ENCODE measurements around the gene FAM170A. TPM values are rescaled to one million over a fixed set of nuclear protein-coding genes. Genes with fewer than 3 reads are reported as not detected.

FAM170A gene
- total RNA-seq, 1 donor from 2014 or later = not detected

- Mint-ChIP-seq H3K27ac (ENCODE audit: unreplicated experiment) (no peak overlapping the region), H3K4me3 (ENCODE audit: unreplicated experiment) (no peak overlapping the region), H3K27me3 (ENCODE audit: low read depth, unreplicated experiment) (no peaks in the 10 kb centered on the region), H3K4me1 (ENCODE audit: low read depth, unreplicated experiment) (no peaks in the 10 kb centered on the region), H3K36me3 (ENCODE audit: low read depth, unreplicated experiment) (no peaks in the 10 kb centered on the region), H3K9me3 (ENCODE audit: unreplicated experiment) (no peaks in the 10 kb centered on the region)
- Histone ChIP-seq H3K79me2 (ENCODE audit: insufficient read depth, low read length) (no peaks in the 10 kb centered on the region), H3K27me3 (ENCODE audit: insufficient read depth, low read length) (no peaks in the 10 kb centered on the region), H4K20me1 (ENCODE audit: insufficient read depth, low read length) (no peaks in the 10 kb centered on the region), H2AFZ (ENCODE audit: low read depth, low read length) (no peak overlapping the region), H3K4me3 (ENCODE audit: insufficient read depth, low read depth, low read length) (no peak overlapping the region), H3K36me3 (ENCODE audit: insufficient read depth, low read length) (no peaks in the 10 kb centered on the region), H3K9ac (ENCODE audit: low read length) (no peak overlapping the region), H3K4me2 (ENCODE audit: low read length) (no peak overlapping the region), H3K27ac (ENCODE audit: low read depth, low read length) (no peak overlapping the region), H3K9me3 (ENCODE audit: insufficient read depth, low read depth, low read length) (no peaks in the 10 kb centered on the region), H3K4me1 (ENCODE audit: insufficient read depth, low read length) (no peaks in the 10 kb centered on the region)
- DNase-seq (ENCODE audit: low read depth) (no peak), FAIRE-seq (no peak)
- TF ChIP-seq EZH2 (IDR thresholded peaks at IDR 0.05; ENCODE audit: insufficient read depth, low read length) = no peak
- TF ChIP-seq, protein P1, sequence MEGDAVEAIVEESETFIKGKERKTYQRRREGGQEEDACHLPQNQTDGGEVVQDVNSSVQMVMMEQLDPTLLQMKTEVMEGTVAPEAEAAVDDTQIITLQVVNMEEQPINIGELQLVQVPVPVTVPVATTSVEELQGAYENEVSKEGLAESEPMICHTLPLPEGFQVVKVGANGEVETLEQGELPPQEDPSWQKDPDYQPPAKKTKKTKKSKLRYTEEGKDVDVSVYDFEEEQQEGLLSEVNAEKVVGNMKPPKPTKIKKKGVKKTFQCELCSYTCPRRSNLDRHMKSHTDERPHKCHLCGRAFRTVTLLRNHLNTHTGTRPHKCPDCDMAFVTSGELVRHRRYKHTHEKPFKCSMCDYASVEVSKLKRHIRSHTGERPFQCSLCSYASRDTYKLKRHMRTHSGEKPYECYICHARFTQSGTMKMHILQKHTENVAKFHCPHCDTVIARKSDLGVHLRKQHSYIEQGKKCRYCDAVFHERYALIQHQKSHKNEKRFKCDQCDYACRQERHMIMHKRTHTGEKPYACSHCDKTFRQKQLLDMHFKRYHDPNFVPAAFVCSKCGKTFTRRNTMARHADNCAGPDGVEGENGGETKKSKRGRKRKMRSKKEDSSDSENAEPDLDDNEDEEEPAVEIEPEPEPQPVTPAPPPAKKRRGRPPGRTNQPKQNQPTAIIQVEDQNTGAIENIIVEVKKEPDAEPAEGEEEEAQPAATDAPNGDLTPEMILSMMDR (IDR thresholded peaks at IDR 0.05; ENCODE audit: insufficient read depth, low read depth, low read length) = no peak
Measured at GRCh38 chr5:119680080-119680479, 50.7 kb downstream of the FAM170A start.

DNA sequence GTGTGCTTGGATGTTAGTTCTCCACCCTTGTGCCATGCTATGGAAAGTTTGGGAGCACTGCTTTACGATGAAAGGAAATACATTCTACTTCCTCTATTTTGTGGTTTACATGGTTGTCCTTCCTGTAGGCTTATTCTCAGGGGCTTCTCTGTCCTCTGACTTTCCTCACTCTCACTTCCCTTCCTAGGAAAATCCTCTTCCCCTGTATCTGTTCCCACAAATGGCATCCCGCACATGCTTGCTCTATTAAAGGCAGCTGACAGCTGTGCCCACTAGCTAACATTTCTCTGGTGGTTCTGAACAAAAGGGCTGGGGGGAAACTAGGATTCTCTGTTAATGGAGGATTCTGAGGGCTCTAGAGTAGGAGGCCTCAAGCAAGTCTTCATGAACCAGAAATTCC is 52.4 kb downstream of the FAM170A start:
- Histone ChIP-seq H3K27ac (ENCODE audit: low read depth, low read length) (no peak overlapping the region), H3K4me1 (ENCODE audit: insufficient read depth, low read length) (no peaks in the 10 kb centered on the region), H3K27me3 (ENCODE audit: insufficient read depth, low read length) (no peaks in the 10 kb centered on the region), H3K79me2 (ENCODE audit: insufficient read depth, low read length) (no peaks in the 10 kb centered on the region), H3K4me3 (ENCODE audit: insufficient read depth, low read depth, low read length) (no peak overlapping the region), H3K9ac (ENCODE audit: low read length) (no peak overlapping the region), H4K20me1 (ENCODE audit: insufficient read depth, low read length) (no peaks in the 10 kb centered on the region), H3K36me3 (ENCODE audit: insufficient read depth, low read length) (no peaks in the 10 kb centered on the region), H3K9me3 (ENCODE audit: insufficient read depth, low read depth, low read length) (no peaks in the 10 kb centered on the region), H2AFZ (ENCODE audit: low read depth, low read length) (no peak overlapping the region), H3K4me2 (ENCODE audit: low read length) (no peak overlapping the region)
- no peaks in the 10 kb centered on the region for H3K36me3 Mint-ChIP-seq (ENCODE audit: low read depth, unreplicated experiment)
- TF ChIP-seq, protein P1 (IDR thresholded peaks at IDR 0.05; ENCODE audit: insufficient read depth, low read depth, low read length) = no peak
- no peak for TF ChIP-seq EZH2 (IDR thresholded peaks at IDR 0.05; ENCODE audit: insufficient read depth, low read length)
- no peak for FAIRE-seq
- H3K27me3 Mint-ChIP-seq (ENCODE audit: low read depth, unreplicated experiment) = no peaks in the 10 kb centered on the region
- no peaks in the 10 kb centered on the region for H3K9me3 Mint-ChIP-seq (ENCODE audit: unreplicated experiment)
- no peak overlapping the region for H3K27ac Mint-ChIP-seq (ENCODE audit: unreplicated experiment)
- DNase-seq (ENCODE audit: low read depth) = no peak
- no peak overlapping the region for H3K4me3 Mint-ChIP-seq (ENCODE audit: unreplicated experiment)
- no peaks in the 10 kb centered on the region for H3K4me1 Mint-ChIP-seq (ENCODE audit: low read depth, unreplicated experiment)

- H3K27me3 ChIP-seq (ENCODE audit: insufficient read depth, low read length) = no peaks in the 10 kb centered on the region
- Mint-ChIP-seq H3K36me3 (ENCODE audit: low read depth, unreplicated experiment) (no peaks in the 10 kb centered on the region), H3K27me3 (ENCODE audit: low read depth, unreplicated experiment) (no peaks in the 10 kb centered on the region), H3K9me3 (ENCODE audit: unreplicated experiment) (no peaks in the 10 kb centered on the region), H3K4me3 (ENCODE audit: unreplicated experiment) (no peak overlapping the region), H3K4me1 (ENCODE audit: low read depth, unreplicated experiment) (no peaks in the 10 kb centered on the region), H3K27ac (ENCODE audit: unreplicated experiment) (no peak overlapping the region)
- H3K36me3 ChIP-seq (ENCODE audit: insufficient read depth, low read length) = no peaks in the 10 kb centered on the region
- no peaks in the 10 kb centered on the region for H3K79me2 ChIP-seq (ENCODE audit: insufficient read depth, low read length)
- no peaks in the 10 kb centered on the region for H3K9me3 ChIP-seq (ENCODE audit: insufficient read depth, low read depth, low read length)
- no peaks in the 10 kb centered on the region for H4K20me1 ChIP-seq (ENCODE audit: insufficient read depth, low read length)
- no peak for FAIRE-seq
- H3K9ac ChIP-seq (ENCODE audit: low read length) = no peak overlapping the region
- DNase-seq (ENCODE audit: low read depth) = no peak
- no peaks in the 10 kb centered on the region for H3K4me1 ChIP-seq (ENCODE audit: insufficient read depth, low read length)
- no peak overlapping the region for H3K4me3 ChIP-seq (ENCODE audit: insufficient read depth, low read depth, low read length)
- H3K4me2 ChIP-seq (ENCODE audit: low read length) = no peak overlapping the region
- TF ChIP-seq, protein P1 (IDR thresholded peaks at IDR 0.05; ENCODE audit: insufficient read depth, low read depth, low read length) = no peak
- TF ChIP-seq EZH2 (IDR thresholded peaks at IDR 0.05; ENCODE audit: insufficient read depth, low read length) = no peak
- H3K27ac ChIP-seq (ENCODE audit: low read depth, low read length) = no peak overlapping the region
- H2AFZ ChIP-seq (ENCODE audit: low read depth, low read length) = no peak overlapping the region
Measured at GRCh38 chr5:119682372-119682771, 53.0 kb downstream of the FAM170A start.

Other genes with a start within 250 kb of the FAM170A start
- 82.8 and 108 TPM in 2 replicates for gene HSD17B4, start 177.1 kb upstream of the FAM170A start, total RNA-seq

All from astrocyte (in vitro differentiated cells and primary cell).